HepG2 (cell line): Measurements from ENCODE around the gene PPP1R8. TPM values are rescaled to one million over a fixed set of nuclear protein-coding genes. Genes with fewer than 3 reads are reported as not detected.
"Not testable (repeated sequence)": the region's sequence is repeated elsewhere in the genome, so short reads cannot be mapped to it uniquely, and the experiment has no call there.

Source experiments
- ATAC-seq: fragments of 200-7000 bp; cut with Tn5 transposase; 3 replicates; pipeline ENCODE4 v1.9.1; 2020; ENCODE audit warnings: mild to moderate bottlenecking, moderate library complexity
- BruUV-seq: library from RNA; stranded (reverse); fragments of 400-500 nt; replicated peaks from 2 replicates; lab custom pipeline; 2021; lab: Mats Ljungman, UMichigan
- CTCF ChIA-PET: fragments of 300-600 bp; formaldehyde crosslinking; extraction: SDS; loops from one replicate; lab custom pipeline; 2021; ENCODE audit warnings: low total read pairs, inconsistent platforms, low intra/inter-chr PET ratio; lab: Yijun Ruan, JAX
- POLR2A ChIA-PET: fragments of 350-600 bp; sonication (Branson Sonifier 250); formaldehyde crosslinking; loops from one replicate; lab custom pipeline; 2020; ENCODE audit warnings: antibody characterized with exemption, inconsistent platforms; lab: Yijun Ruan, JAX
- DNase-seq: peaks from one replicate; pipeline ENCODE4 v3.0.0-alpha.2; 2015; ENCODE audit warnings: low spot score
- FAIRE-seq: peaks from 3 replicates; lab custom pipeline; 2011; peaks lifted over from hg19 to GRCh38; lab: Jason Lieb, UNC
- H2AFZ ChIP-seq: one replicate; pipeline ENCODE4 v1.6.1; 2011; ENCODE audit warnings: low read length, inconsistent platforms
- H3K27ac ChIP-seq: fragments of 300-600 bp; 3 replicates; pipeline ENCODE4 v1.8.0; 2011; ENCODE audit warnings: mixed run types, mild to moderate bottlenecking, mixed read lengths, low read length, inconsistent platforms; ENCODE audit not compliant: insufficient read depth; ENCODE audit errors: extremely low read length
- H3K27me3 ChIP-seq, 2 experiments: fragments of 200-600 bp in 1 of 2; 2 replicates in 1 of 2; 3 replicates in 1 of 2; pipeline versions ENCODE4 v1.6.0 to v1.8.0; 2011; ENCODE audit warnings: low read length in 2 of 2, mild to moderate bottlenecking in 2 of 2, moderate library complexity in 2 of 2, inconsistent platforms in 1 of 2; ENCODE audit not compliant: insufficient read depth in 2 of 2, control insufficient read depth in 1 of 2
- H3K36me3 ChIP-seq, 2 experiments: fragments of 200-600 bp in 1 of 2; replicated peaks in 1 of 2; 2 replicates in 1 of 2; 3 replicates in 1 of 2; pipeline versions ENCODE4 v1.5.1 to v1.8.0; 2011; ENCODE audit warnings: low read length in 2 of 2, inconsistent platforms in 1 of 2; ENCODE audit not compliant: insufficient read depth in 2 of 2, control insufficient read depth in 1 of 2
- H3K4me1 ChIP-seq: 2 replicates; pipeline ENCODE4 v1.5.1; 2012; ENCODE audit warnings: low read length, inconsistent platforms; ENCODE audit not compliant: insufficient read depth
- H3K4me2 ChIP-seq: 2 replicates; pipeline ENCODE4 v1.6.0; 2011; ENCODE audit warnings: low read depth, low read length, inconsistent platforms
- H3K4me3 ChIP-seq, 3 experiments: fragments of 200-600 bp in 1 of 3; sonication (generic), shearing (Covaris generic) in 1 of 3; replicated peaks in 1 of 3; 2 replicates each; pipeline ENCODE4 v1.5.1; 2011 to 2016; ENCODE audit warnings: low read length in 3 of 3, inconsistent platforms in 2 of 3, low read depth in 2 of 3, mild to moderate bottlenecking in 2 of 3, control low read depth in 1 of 3, mixed read lengths in 1 of 3; ENCODE audit not compliant: insufficient read depth in 1 of 3
- H3K79me2 ChIP-seq: one replicate; pipeline ENCODE4 v1.6.1; 2011; ENCODE audit warnings: low read length, inconsistent platforms; ENCODE audit not compliant: insufficient read depth
- H3K9ac ChIP-seq: 2 replicates; pipeline ENCODE4 v1.6.0; 2011; ENCODE audit warnings: mild to moderate bottlenecking, low read depth, low read length, inconsistent platforms; ENCODE audit not compliant: insufficient read depth
- H3K9me3 ChIP-seq: 2 replicates; pipeline ENCODE4 v1.5.1; 2012; ENCODE audit warnings: mild to moderate bottlenecking, low read length
- H4K20me1 ChIP-seq: 2 replicates; pipeline ENCODE4 v1.6.0; 2011; ENCODE audit warnings: inconsistent platforms, mild to moderate bottlenecking, low read length, moderate library complexity; ENCODE audit not compliant: insufficient read depth
- BCL6 ChIP-seq: IDR thresholded peaks from 2 replicates; pipeline ENCODE4 v1.6.1; 2016; ENCODE audit warnings: missing genetic modification reagents, missing compliant biosample characterization
- HNF4A ChIP-seq: sonication (generic); formaldehyde crosslinking; IDR thresholded peaks from 2 replicates; pipeline ENCODE4 v1.4.0; 2020; ENCODE audit warnings: missing genetic modification reagents
- SOX13 ChIP-seq, 3 experiments: fragments of 450-650 bp in 1 of 3; sonication (generic) in 1 of 3; formaldehyde crosslinking in 1 of 3; IDR thresholded peaks in 2 of 3; conservative IDR thresholded peaks in 1 of 3; 2 replicates each; pipeline versions ENCODE4 v1.5.0 to v1.6.1; 2016 to 2020; ENCODE audit warnings: antibody characterized with exemption in 1 of 3, mild to moderate bottlenecking in 1 of 3, missing compliant biosample characterization in 1 of 3, missing genetic modification reagents in 1 of 3, moderate library complexity in 1 of 3
- SOX6 ChIP-seq, 2 experiments: fragments of 450-650 bp in 1 of 2; sonication (generic) in 1 of 2; formaldehyde crosslinking in 1 of 2; IDR thresholded peaks; 2 replicates each; pipeline versions ENCODE4 v1.4.0 to v1.6.1; 2017 to 2020; ENCODE audit warnings: antibody characterized with exemption in 1 of 2, mild to moderate bottlenecking in 1 of 2, missing genetic modification reagents in 1 of 2
- WGBS: methylation state at CpG from one replicate; pipeline ENCODE4 v1.1.6; 2017; ENCODE audit warnings: low lambda C conversion rate; 5-methylcytosine and 5-hydroxymethylcytosine counted together
- in situ Hi-C: cut with HindIII; loops from 2 replicates; pipeline ENCODE4 v1.10.0; 2017; ENCODE audit warnings: low pct_unique_long_range_greater_than_20kb; ENCODE audit not compliant: extremely low pct_ligation_motif_present
- intact Hi-C: fragments of 100-400 bp; cut with micrococcal nuclease; formaldehyde crosslinking; loops from one replicate; pipeline ENCODE4 v1.10.0; 2022; ENCODE audit not compliant: unreplicated experiment
- polyA plus RNA-seq, 8 experiments: library from polyadenylated mRNA; depleted of rRNA in 3 of 8; stranded (reverse) in 7 of 8; unstranded in 1 of 8; fragments of >200 nt; fragmentation: Illumina TruSeq in 4 of 8; extraction: Trizol in 4 of 8; gene quantifications; 2 replicates each; pipeline versions ENCODE4 v1.2.1 to v1.2.3, GENCODE V29; 2011 to 2016; ENCODE audit warnings: low read depth in 4 of 8, missing spikeins in 1 of 8, mixed read lengths in 1 of 8; ENCODE audit not compliant: insufficient read depth in 1 of 8
- total RNA-seq, 5 experiments: library from RNA; depleted of rRNA; stranded (reverse); fragments of >200 nt; fragmentation: Illumina TruSeq; extraction: Trizol; gene quantifications; 2 replicates each; pipeline ENCODE4 v1.2.3, GENCODE V29; 2016; ENCODE audit warnings: low read depth in 1 of 5
- TF ChIP-seq, protein P1 (sequence below): sonication (generic); formaldehyde crosslinking; conservative IDR thresholded peaks from 2 replicates; pipeline ENCODE4 v1.4.0; 2020; ENCODE audit warnings: mild to moderate bottlenecking, missing genetic modification reagents, moderate library complexity
- TF ChIP-seq, protein P2 (sequence below): sonication (generic); formaldehyde crosslinking; IDR thresholded peaks from 2 replicates; pipeline ENCODE4 v1.5.0; 2020; ENCODE audit warnings: mild to moderate bottlenecking, missing genetic modification reagents, borderline replicate concordance
- TF ChIP-seq, protein P3 (sequence below): IDR thresholded peaks from 2 replicates; pipeline ENCODE4 v1.6.1; 2016; ENCODE audit warnings: mild to moderate bottlenecking
- TF ChIP-seq, protein P4 (sequence below): IDR thresholded peaks from 2 replicates; pipeline ENCODE4 v1.4.0; 2020; ENCODE audit warnings: mild to moderate bottlenecking, missing genetic modification reagents

The PPP1R8 gene
- total and polyA plus RNA-seq, 2 of the 13 experiments (the other 11 are each of a cell fraction or from before 2014, with no cell fraction given), result 38.3 to 62.2 TPM

DNA sequence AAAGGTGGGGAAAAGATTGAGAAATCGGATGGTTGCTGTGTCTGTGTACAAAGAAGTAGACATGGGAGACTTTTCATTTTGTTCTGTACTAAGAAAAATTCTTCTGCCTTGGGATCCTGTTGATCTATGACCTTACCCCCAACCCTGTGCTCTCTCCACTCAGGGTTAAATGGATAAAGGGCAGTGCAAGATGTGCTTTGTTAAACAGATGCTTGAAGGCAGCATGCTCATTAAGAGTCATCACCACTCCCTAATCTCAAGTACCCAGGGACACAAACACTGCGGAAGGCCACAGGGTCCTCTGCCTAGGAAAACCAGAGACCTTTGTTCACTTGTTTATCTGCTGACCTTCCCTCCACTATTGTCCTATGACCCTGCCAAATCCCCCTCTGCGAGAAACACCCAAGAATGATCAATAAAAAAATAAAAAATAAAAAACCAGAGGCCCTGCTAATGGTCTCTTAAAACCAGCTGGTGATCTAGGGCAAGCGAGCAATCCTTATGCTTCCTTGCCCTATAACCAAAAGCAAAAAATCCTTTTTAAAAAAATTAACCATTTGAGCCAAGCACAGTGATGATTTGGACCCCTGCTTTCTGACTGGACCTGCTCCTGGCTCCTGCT is 1.1 kb upstream of the PPP1R8 start:
- intact Hi-C loops; CTCF ChIA-PET; H4K20me1 ChIP-seq; ATAC-seq; in situ Hi-C loops; DNase-seq; H3K27me3 ChIP-seq; H3K9me3 ChIP-seq; FAIRE-seq; BruUV-seq; H2AFZ ChIP-seq; TF ChIP-seq SOX6, SOX13 (IDR thresholded peaks at IDR 0.05): not testable (repeated sequence)
- Histone ChIP-seq H3K79me2 (peaks cover 39% of the 10 kb centered on the region), H3K27ac (peak overlapping the region; percentile 93), H3K9ac (peak overlapping the region; percentile 95), H3K4me1 (peaks cover 52% of the 10 kb centered on the region), H3K36me3 (peaks cover 0 to 17% of the 10 kb centered on the region in 2 experiments; a peak in 2 of 5 replicates), H3K4me3 (peak overlapping the region; percentile 82 to 98 (median 86)), H3K4me2 (peak overlapping the region; percentile 91)
- POLR2A ChIA-PET, result interaction anchor here (1.5 to 5.8 kb wide), 4 partner anchors 11 to 157 kb away, joined by 6 to 89 read pairs (median 34); partner anchors contain the start of genes FAM76A, IFI6 and STX12
- 22% methylated on average over 4 of the region's 4 CpGs for WGBS
- TF ChIP-seq SOX6 (CRISPR knock-in tag; IDR thresholded peaks at IDR 0.05) (peak; percentile 70), SOX13 (CRISPR knock-in tag; conservative IDR thresholded peaks at IDR 0.05 in 1 of 2, IDR thresholded peaks at IDR 0.05 in 1 of 2) (peak in 1 of 2 experiments; percentile 4; a peak in 1 of 4 replicates), HNF4A (peak; percentile 35), BCL6 (CRISPR knock-in tag) (peak; percentile 68)
- TF ChIP-seq, protein P1, sequence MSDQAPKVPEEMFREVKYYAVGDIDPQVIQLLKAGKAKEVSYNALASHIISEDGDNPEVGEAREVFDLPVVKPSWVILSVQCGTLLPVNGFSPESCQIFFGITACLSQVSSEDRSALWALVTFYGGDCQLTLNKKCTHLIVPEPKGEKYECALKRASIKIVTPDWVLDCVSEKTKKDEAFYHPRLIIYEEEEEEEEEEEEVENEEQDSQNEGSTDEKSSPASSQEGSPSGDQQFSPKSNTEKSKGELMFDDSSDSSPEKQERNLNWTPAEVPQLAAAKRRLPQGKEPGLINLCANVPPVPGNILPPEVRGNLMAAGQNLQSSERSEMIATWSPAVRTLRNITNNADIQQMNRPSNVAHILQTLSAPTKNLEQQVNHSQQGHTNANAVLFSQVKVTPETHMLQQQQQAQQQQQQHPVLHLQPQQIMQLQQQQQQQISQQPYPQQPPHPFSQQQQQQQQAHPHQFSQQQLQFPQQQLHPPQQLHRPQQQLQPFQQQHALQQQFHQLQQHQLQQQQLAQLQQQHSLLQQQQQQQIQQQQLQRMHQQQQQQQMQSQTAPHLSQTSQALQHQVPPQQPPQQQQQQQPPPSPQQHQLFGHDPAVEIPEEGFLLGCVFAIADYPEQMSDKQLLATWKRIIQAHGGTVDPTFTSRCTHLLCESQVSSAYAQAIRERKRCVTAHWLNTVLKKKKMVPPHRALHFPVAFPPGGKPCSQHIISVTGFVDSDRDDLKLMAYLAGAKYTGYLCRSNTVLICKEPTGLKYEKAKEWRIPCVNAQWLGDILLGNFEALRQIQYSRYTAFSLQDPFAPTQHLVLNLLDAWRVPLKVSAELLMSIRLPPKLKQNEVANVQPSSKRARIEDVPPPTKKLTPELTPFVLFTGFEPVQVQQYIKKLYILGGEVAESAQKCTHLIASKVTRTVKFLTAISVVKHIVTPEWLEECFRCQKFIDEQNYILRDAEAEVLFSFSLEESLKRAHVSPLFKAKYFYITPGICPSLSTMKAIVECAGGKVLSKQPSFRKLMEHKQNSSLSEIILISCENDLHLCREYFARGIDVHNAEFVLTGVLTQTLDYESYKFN (CRISPR knock-in tag), result peak; percentile 51
- TF ChIP-seq, protein P2, sequence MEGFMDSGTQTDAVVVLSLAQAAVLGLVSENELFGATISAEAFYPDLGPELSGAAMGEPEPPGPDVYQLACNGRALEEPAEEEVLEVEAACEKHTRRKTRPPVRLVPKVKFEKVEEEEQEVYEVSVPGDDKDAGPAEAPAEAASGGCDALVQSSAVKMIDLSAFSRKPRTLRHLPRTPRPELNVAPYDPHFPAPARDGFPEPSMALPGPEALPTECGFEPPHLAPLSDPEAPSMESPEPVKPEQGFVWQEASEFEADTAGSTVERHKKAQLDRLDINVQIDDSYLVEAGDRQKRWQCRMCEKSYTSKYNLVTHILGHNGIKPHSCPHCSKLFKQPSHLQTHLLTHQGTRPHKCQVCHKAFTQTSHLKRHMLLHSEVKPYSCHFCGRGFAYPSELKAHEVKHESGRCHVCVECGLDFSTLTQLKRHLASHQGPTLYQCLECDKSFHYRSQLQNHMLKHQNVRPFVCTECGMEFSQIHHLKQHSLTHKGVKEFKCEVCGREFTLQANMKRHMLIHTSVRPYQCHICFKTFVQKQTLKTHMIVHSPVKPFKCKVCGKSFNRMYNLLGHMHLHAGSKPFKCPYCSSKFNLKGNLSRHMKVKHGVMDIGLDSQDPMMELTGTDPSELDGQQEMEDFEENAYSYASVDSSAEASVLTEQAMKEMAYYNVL (CRISPR knock-in tag), result 0 out of 2 replicates have a peak, but pooled peaks have one; percentile 34
- TF ChIP-seq, protein P3, sequence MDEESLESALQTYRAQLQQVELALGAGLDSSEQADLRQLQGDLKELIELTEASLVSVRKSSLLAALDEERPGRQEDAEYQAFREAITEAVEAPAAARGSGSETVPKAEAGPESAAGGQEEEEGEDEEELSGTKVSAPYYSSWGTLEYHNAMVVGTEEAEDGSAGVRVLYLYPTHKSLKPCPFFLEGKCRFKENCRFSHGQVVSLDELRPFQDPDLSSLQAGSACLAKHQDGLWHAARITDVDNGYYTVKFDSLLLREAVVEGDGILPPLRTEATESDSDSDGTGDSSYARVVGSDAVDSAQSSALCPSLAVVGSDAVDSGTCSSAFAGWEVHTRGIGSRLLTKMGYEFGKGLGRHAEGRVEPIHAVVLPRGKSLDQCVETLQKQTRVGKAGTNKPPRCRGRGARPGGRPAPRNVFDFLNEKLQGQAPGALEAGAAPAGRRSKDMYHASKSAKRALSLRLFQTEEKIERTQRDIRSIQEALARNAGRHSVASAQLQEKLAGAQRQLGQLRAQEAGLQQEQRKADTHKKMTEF, result 0 out of 2 replicates have a peak, but pooled peaks have one; percentile 21
- TF ChIP-seq, protein P4, sequence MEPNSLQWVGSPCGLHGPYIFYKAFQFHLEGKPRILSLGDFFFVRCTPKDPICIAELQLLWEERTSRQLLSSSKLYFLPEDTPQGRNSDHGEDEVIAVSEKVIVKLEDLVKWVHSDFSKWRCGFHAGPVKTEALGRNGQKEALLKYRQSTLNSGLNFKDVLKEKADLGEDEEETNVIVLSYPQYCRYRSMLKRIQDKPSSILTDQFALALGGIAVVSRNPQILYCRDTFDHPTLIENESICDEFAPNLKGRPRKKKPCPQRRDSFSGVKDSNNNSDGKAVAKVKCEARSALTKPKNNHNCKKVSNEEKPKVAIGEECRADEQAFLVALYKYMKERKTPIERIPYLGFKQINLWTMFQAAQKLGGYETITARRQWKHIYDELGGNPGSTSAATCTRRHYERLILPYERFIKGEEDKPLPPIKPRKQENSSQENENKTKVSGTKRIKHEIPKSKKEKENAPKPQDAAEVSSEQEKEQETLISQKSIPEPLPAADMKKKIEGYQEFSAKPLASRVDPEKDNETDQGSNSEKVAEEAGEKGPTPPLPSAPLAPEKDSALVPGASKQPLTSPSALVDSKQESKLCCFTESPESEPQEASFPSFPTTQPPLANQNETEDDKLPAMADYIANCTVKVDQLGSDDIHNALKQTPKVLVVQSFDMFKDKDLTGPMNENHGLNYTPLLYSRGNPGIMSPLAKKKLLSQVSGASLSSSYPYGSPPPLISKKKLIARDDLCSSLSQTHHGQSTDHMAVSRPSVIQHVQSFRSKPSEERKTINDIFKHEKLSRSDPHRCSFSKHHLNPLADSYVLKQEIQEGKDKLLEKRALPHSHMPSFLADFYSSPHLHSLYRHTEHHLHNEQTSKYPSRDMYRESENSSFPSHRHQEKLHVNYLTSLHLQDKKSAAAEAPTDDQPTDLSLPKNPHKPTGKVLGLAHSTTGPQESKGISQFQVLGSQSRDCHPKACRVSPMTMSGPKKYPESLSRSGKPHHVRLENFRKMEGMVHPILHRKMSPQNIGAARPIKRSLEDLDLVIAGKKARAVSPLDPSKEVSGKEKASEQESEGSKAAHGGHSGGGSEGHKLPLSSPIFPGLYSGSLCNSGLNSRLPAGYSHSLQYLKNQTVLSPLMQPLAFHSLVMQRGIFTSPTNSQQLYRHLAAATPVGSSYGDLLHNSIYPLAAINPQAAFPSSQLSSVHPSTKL, result peak; percentile 46; the same call in 1 of the 2 replicates
